ENCODE measurements around the gene DIS3L2. TPM values are rescaled to one million over a fixed set of nuclear protein-coding genes. Genes with fewer than 3 reads are reported as not detected.

Gene DIS3L2
- total RNA-seq, 4 donors from 2014 or later: 40.6 to 105 (median 43.9) TPM

GRCh38 chr2:232203166-232203891 is 241.8 kb downstream of the DIS3L2 start:
- Histone ChIP-seq H3K4me1 (peaks cover 5% of the 10 kb centered on the region), H3K27ac (no peak overlapping the region), H3K27me3 (no peaks in the 10 kb centered on the region), H3K4me3 (no peak overlapping the region), H3K9me3 (no peaks in the 10 kb centered on the region), H3K36me3 (no peaks in the 10 kb centered on the region)
- DNase-seq (ENCODE audit: low spot score in 2 of 2): no peak
- 85% methylated on average over 5 of the region's 5 CpGs for WGBS
- no peak for TF ChIP-seq POLR2A (IDR thresholded peaks at IDR 0.05)
- no peak for TF ChIP-seq POLR2AphosphoS5 (IDR thresholded peaks at IDR 0.05)
- no peak for TF ChIP-seq EP300 (IDR thresholded peaks at IDR 0.05)
- TF ChIP-seq CTCF (IDR thresholded peaks at IDR 0.05): no peak

- no peaks in the 10 kb centered on the region for H3K9me3 ChIP-seq
- TF ChIP-seq EP300 (IDR thresholded peaks at IDR 0.05): no peak
- no peak for TF ChIP-seq POLR2A (IDR thresholded peaks at IDR 0.05)
- no peak for TF ChIP-seq CTCF (IDR thresholded peaks at IDR 0.05)
- no peak for TF ChIP-seq POLR2AphosphoS5 (IDR thresholded peaks at IDR 0.05)
- peaks cover 5% of the 10 kb centered on the region for H3K4me1 ChIP-seq
- no peaks in the 10 kb centered on the region for H3K36me3 ChIP-seq
- H3K27me3 ChIP-seq: no peaks in the 10 kb centered on the region
- no peak overlapping the region for H3K4me3 ChIP-seq
- 89% methylated on average over 5 of the region's 5 CpGs for WGBS
- no peak for DNase-seq (ENCODE audit: low spot score in 2 of 2)
- H3K27ac ChIP-seq: no peak overlapping the region
Measured at GRCh38 chr2:232203936-232204335, 242.4 kb downstream of the DIS3L2 start.

GRCh38 chr2:232204457-232204931 is 243.0 kb downstream of the DIS3L2 start:
- 60% methylated on average over 9 of the region's 9 CpGs for WGBS
- DNase-seq (ENCODE audit: low spot score in 2 of 2): no peak

GRCh38 chr2:232207174-232207573 is 245.7 kb downstream of the DIS3L2 start:
- no peak overlapping the region for H3K4me3 ChIP-seq
- no peak for DNase-seq (ENCODE audit: low spot score in 2 of 2)
- no peaks in the 10 kb centered on the region for H3K9me3 ChIP-seq
- peaks cover 6% of the 10 kb centered on the region for H3K4me1 ChIP-seq
- peaks cover 23% of the 10 kb centered on the region for H3K36me3 ChIP-seq
- H3K27ac ChIP-seq: no peak overlapping the region
- 90% methylated on average over 2 of the region's 2 CpGs for WGBS
- no peaks in the 10 kb centered on the region for H3K27me3 ChIP-seq
- TF ChIP-seq CTCF (IDR thresholded peaks at IDR 0.05): no peak
- TF ChIP-seq EP300 (IDR thresholded peaks at IDR 0.05): no peak
- TF ChIP-seq POLR2AphosphoS5 (IDR thresholded peaks at IDR 0.05): no peak
- no peak for TF ChIP-seq POLR2A (IDR thresholded peaks at IDR 0.05)

More at GRCh38 chr2:232204457-232204931, 243.0 kb downstream of the DIS3L2 start:
- no peak overlapping the region for H3K4me3 ChIP-seq
- no peak overlapping the region for H3K27ac ChIP-seq
- no peaks in the 10 kb centered on the region for H3K9me3 ChIP-seq
- TF ChIP-seq EP300 (IDR thresholded peaks at IDR 0.05): no peak
- no peak for TF ChIP-seq POLR2AphosphoS5 (IDR thresholded peaks at IDR 0.05)
- no peak for TF ChIP-seq POLR2A (IDR thresholded peaks at IDR 0.05)
- H3K27me3 ChIP-seq: no peaks in the 10 kb centered on the region
- H3K4me1 ChIP-seq: peaks cover 5% of the 10 kb centered on the region
- no peaks in the 10 kb centered on the region for H3K36me3 ChIP-seq

- no peak overlapping the region for H3K27ac ChIP-seq
- TF ChIP-seq POLR2AphosphoS5 (IDR thresholded peaks at IDR 0.05) (no peak), CTCF (IDR thresholded peaks at IDR 0.05) (no peak), POLR2A (IDR thresholded peaks at IDR 0.05) (no peak), EP300 (IDR thresholded peaks at IDR 0.05) (no peak)
- 87% methylated on average over 6 of the region's 6 CpGs for WGBS
Measured at GRCh38 chr2:232210306-232210705, 248.8 kb downstream of the DIS3L2 start.

More at GRCh38 chr2:232210306-232210705, 248.8 kb downstream of the DIS3L2 start:
- Histone ChIP-seq H3K36me3 (peaks cover 26% of the 10 kb centered on the region), H3K4me1 (peaks cover 3% of the 10 kb centered on the region), H3K9me3 (no peaks in the 10 kb centered on the region), H3K4me3 (no peak overlapping the region), H3K27me3 (no peaks in the 10 kb centered on the region)
- DNase-seq (ENCODE audit: low spot score in 2 of 2): no peak
